Erythroblast (primary cell): Measurements from ENCODE around the gene RRAGC.
"Not testable (repeated sequence)": the region's sequence is repeated elsewhere in the genome, so short reads cannot be mapped to it uniquely, and the experiment has no call there.

Experiments
- DNase-seq, 2 experiments: peaks; one replicate each; lab custom pipeline; 2025; lab: John Stamatoyannopoulos, UW
- GATA1 ChIP-seq: IDR thresholded peaks from 2 replicates; pipeline ENCODE4 v1.6.1; 2011; ENCODE audit warnings: low read depth, mild to moderate bottlenecking, control low read depth, low read length, moderate library complexity
- POLR2A ChIP-seq: IDR thresholded peaks from 2 replicates; pipeline ENCODE4 v1.6.1; 2011; ENCODE audit warnings: mild to moderate bottlenecking, low read length

RRAGC gene

DNA sequence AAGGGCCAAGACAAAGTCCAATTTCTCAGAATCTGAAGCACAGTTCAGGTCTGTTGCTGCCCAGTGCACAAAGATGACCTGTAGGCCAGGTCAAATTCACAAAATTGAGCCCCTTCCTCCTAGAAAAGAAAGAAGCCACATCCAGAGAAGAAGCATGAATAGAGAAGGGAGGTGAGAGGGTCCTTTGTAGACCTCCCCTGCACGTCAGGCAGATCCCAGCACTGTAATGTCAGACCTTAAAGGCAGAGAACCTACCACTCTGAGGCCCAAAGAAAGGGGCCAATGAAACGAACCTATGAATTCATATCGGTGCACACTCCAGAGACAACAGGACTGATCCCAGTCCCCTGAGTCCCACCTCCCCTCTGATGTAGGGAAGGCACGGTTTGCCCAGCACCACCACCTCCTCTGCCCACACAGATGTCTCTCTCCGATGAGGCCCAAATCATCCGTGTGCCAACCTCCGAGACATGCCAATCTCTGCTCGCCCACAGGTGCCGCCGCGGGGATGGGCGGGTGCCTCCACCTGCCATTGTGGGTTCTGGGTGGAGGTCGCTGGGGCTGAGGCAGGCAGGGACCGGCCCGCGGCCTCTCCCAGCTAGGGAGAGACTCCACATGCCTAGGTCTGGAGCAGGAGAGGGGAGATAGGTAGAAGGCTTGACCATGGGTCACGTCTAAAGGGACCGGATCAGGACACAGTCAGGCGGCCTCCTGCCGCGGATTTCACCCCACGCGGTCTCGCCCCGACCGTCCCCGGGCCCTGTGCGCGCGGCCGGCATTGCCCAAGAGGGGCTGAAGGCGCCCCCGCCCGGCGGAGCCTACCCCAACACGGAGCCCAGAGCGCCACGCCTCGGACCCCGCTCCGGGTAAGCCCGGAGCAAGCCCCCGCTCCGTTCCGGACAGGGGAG lies 42.1 kb downstream of the RRAGC start:
- TF ChIP-seq GATA1 (no peak), POLR2A (no peak)
- peak; percentile 15 to 28 for DNase-seq

GRCh38 chr1:38815903-38816627 lies 43.5 kb downstream of the RRAGC start:
- TF ChIP-seq POLR2A, result peak; percentile 53
- no peak for TF ChIP-seq GATA1

DNA sequence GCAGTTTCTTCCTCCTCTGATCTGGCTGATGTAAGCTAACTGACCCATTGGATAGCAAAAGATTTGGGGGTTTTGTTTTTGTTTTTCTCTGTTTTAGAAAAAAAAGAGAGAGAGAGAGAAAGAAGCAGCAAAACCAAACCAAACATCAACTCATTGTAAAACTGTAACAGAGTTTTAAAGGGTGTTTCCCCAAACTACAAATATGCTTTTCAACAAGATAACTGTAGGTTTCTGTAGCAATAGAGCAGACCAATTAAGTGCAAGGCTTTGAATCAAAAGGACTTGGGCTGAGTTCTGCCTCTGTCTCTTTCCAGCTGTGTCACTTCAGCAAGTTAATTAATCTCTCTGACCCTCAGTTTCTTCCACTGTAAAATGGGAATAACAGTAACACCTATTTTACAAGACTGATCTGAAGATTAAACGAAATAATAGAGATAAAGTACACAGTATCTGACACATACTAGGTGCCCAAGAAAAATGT lies 44.5 kb downstream of the RRAGC start:
- no peak for DNase-seq
- TF ChIP-seq POLR2A (no peak), GATA1 (no peak)

More at GRCh38 chr1:38815903-38816627, 43.5 kb downstream of the RRAGC start:
- DNase-seq, result peak; percentile 80 to 89

DNA sequence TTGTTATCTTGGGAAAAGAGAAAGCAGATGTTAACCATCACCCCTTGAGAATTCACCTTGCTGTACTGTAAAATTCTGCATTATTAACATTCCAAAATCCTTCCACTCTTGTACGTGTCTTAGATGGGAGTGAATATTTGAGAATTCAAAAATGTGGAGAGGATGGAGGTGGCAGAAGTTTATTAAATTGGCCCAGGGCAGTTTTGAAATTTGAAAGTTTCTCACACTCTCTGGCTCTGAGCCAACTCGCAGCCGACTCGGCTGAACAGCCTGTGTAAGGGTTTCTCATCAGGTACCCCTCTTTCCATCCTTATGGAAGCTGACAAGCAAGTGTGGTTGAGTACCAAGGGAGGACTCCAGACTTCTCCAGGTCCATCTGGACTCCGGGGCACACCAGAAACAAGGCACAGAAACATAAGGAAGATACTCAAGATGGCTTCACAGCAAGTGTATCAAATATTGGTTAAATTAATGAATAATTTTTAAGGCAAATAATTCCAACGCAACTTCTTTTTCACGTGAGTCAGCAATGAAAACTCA lies 45.1 kb downstream of the RRAGC start:
- TF ChIP-seq GATA1 (no peak), POLR2A (no peak)
- DNase-seq, result peak; percentile 28 to 34

DNA sequence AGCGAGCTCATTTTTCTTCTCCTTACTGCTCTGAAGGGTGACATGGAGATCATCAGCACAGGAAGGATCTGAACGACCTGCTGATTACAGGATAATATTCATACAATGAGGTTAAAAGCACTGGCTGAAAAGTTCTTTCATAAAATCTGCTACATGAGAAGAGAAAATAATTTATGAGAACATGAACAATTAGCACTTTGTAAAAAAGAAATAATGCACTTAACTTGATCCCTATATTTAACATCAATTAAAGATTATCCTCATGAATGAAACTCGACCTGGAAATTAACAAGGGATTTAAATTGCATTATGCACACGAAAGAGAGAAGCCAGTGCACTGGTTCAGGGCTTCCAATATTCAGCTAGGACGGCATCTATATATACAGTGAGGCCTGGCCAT lies 46.6 kb downstream of the RRAGC start:
- DNase-seq, result no peak
- TF ChIP-seq GATA1 (no peak), POLR2A (no peak)

DNA sequence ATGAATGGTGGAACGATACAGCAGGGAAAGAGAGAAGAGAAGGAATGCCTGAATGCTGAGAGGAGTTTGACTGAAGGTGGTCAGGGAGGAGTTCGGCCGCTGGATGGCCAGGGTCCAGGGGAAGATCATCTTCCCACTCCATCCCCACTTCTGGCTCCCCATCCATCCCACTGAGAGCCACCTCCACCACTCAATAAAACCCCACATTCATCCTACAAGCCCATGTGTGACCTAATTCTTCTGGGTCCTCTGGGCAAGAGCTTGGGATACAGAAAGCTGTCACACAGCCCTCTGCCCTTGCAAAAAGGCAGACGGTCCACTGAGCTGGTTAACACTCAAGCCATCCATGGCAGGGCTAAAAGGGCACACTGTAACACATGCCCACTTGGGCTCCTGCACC lies 48.1 kb downstream of the RRAGC start:
- not testable (repeated sequence) for DNase-seq

DNA sequence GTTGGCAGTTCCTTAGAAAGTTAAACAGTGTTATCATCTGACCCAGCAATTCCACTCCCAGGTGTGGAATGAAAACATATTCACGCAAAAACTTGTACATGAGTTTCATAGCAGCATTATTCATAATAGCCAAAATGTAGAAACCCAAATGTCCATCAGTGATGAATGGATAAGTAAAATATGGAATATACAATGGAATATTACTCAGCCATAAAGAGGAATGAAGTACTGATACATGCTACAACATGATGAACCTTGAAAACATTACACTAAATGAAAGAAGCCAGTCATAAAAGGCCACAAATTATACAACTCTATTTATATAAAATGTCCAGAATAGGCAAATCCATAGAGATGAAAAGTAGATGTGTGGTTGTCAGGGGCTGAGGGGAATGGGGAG lies 53.5 kb downstream of the RRAGC start:
- no peak for DNase-seq
- no peak for TF ChIP-seq POLR2A
- no peak for TF ChIP-seq GATA1

GRCh38 chr1:38805036-38805435 lies 54.5 kb downstream of the RRAGC start:
- DNase-seq, result no peak
- TF ChIP-seq POLR2A (no peak), GATA1 (no peak)

- DNase-seq, result peak; percentile 11 to 23
- TF ChIP-seq GATA1 (no peak), POLR2A (no peak)
Measured at GRCh38 chr1:38804062-38804886, 55.3 kb downstream of the RRAGC start.

DNA sequence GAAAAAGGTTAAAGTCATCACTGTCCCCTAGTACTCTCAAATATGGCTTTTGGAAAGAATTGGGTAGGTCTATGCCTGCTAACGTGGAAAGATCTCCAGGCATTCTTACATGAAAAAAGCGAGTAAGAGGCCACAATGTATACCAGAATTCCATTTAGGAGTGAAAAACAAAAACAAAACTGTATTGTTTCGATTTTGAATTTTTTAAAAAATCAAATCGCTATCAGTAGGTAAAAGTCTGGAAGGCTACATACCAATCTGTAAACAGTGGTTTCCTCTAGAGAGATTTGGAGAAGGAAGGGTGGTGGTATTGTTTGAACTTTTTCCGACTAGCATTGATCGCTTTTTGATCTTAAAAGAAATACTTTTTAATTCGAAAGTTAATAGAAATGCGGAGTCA lies 55.9 kb downstream of the RRAGC start:
- DNase-seq, result no peak

GRCh38 chr1:38800720-38801671 lies 58.6 kb downstream of the RRAGC start:
- no peak for TF ChIP-seq POLR2A
- TF ChIP-seq GATA1, result no peak
- no peak for DNase-seq

More for the DNA sequence above, 55.9 kb downstream of the RRAGC start:
- TF ChIP-seq GATA1 (no peak), POLR2A (no peak)

- TF ChIP-seq GATA1 (no peak), POLR2A (no peak)
- DNase-seq, result no peak
Measured at GRCh38 chr1:38793299-38793698, 66.3 kb downstream of the RRAGC start.

- no peak for TF ChIP-seq POLR2A
- no peak for TF ChIP-seq GATA1
Measured at GRCh38 chr1:38791892-38792291, 67.7 kb downstream of the RRAGC start.

More at GRCh38 chr1:38791892-38792291, 67.7 kb downstream of the RRAGC start:
- no peak for DNase-seq
